T-helper 2 cell treated with Interferon-gamma antibody and Interleukin-4, amounts not matched to agents 100 ng/mL and 5 ng/mL, for 36 hours (primary cell): ENCODE measurements around the gene TRIM14. TPM values are rescaled to one million over a fixed set of nuclear protein-coding genes. Genes with fewer than 3 reads are reported as not detected.
"Not testable (repeated sequence)": the region's sequence is repeated elsewhere in the genome, so short reads cannot be mapped to it uniquely, and the experiment has no call there.

Experiments used
- intact Hi-C: fragments of 100-400 bp; cut with micrococcal nuclease; formaldehyde crosslinking; loops from one replicate; pipeline ENCODE4 v1.15.1; 2023
- total RNA-seq: library from RNA; stranded (reverse); gene quantifications from 2 replicates; pipeline ENCODE4 v1.2.3, GENCODE V29; 2022

Gene TRIM14
- total RNA-seq, 1 donor from 2014 or later, result 87.0 TPM

- intact Hi-C loops, result no loop called here
Measured at GRCh38 chr9:98084396-98084795, 34.6 kb downstream of the TRIM14 start.

GRCh38 chr9:98083566-98084183 is 35.3 kb downstream of the TRIM14 start:
- intact Hi-C loops, result no loop called here

- intact Hi-C loops, result no loop called here
Measured at GRCh38 chr9:98083061-98083501, 35.9 kb downstream of the TRIM14 start.

GRCh38 chr9:98081477-98082219 is 37.4 kb downstream of the TRIM14 start:
- intact Hi-C loops, result no loop called here

GRCh38 chr9:98080780-98081179 is 38.2 kb downstream of the TRIM14 start:
- intact Hi-C loops, result no loop called here

GRCh38 chr9:98080326-98080725 is 38.7 kb downstream of the TRIM14 start:
- intact Hi-C loops, result no loop called here

GRCh38 chr9:98078895-98079294 is 40.1 kb downstream of the TRIM14 start:
- intact Hi-C loops, result no loop called here

GRCh38 chr9:98076514-98076890 is 42.5 kb downstream of the TRIM14 start:
- intact Hi-C loops, result not testable (repeated sequence)

GRCh38 chr9:98075332-98075805 is 43.7 kb downstream of the TRIM14 start:
- intact Hi-C loops, result loop anchor here (1.0 to 2.0 kb wide), 3 partner anchors 26 to 130 kb away; partner anchors contain the start of gene TRIM14

- intact Hi-C loops, result loop anchor here (1.0 to 2.0 kb wide), 3 partner anchors 44 to 189 kb away; partner anchors contain the start of gene TRIM14
Measured at GRCh38 chr9:98074115-98074990, 44.7 kb downstream of the TRIM14 start.

- intact Hi-C loops, result no loop called here
Measured at GRCh38 chr9:98071737-98072136, 47.3 kb downstream of the TRIM14 start.

- intact Hi-C loops, result no loop called here
Measured at GRCh38 chr9:98070704-98071103, 48.3 kb downstream of the TRIM14 start.

GRCh38 chr9:98069551-98069950 is 49.5 kb downstream of the TRIM14 start:
- intact Hi-C loops, result no loop called here

GRCh38 chr9:98067184-98067583 is 51.8 kb downstream of the TRIM14 start:
- intact Hi-C loops, result no loop called here

- intact Hi-C loops, result no loop called here
Measured at GRCh38 chr9:98066235-98066634, 52.8 kb downstream of the TRIM14 start.

- intact Hi-C loops, result no loop called here
Measured at GRCh38 chr9:98064623-98065392, 54.2 kb downstream of the TRIM14 start.

GRCh38 chr9:98062161-98062560 is 56.9 kb downstream of the TRIM14 start:
- intact Hi-C loops, result no loop called here

GRCh38 chr9:98057138-98057799 is 61.8 kb downstream of the TRIM14 start:
- intact Hi-C loops, result loop anchor here (1.0 to 5.0 kb wide), 4 partner anchors 46 to 1048 kb away; partner anchors contain the start of genes NCBP1, TGFBR1, TRMO and TSTD2

- intact Hi-C loops, result loop anchor here (1.0 to 5.0 kb wide), 7 partner anchors 11 to 1048 kb away; partner anchors contain the start of genes ANP32B, NCBP1, TBC1D2 and TGFBR1
Measured at GRCh38 chr9:98056269-98057137, 62.5 kb downstream of the TRIM14 start, which contains the start of gene NANS. Gene NANS (plus strand): TSS chr9:98056732. CDS start chr9:98056809, 77 bp downstream.
